Stomach (tissue), 4 donors: ENCODE results near the gene MAST3.

Experiments used
- EP300 ChIP-seq: sonication (generic); formaldehyde crosslinking; IDR thresholded peaks from one replicate; pipeline ENCODE4 v1.6.1; 2017; ENCODE audit warnings: antibody characterized with exemption
- POLR2A ChIP-seq, 4 donors: fragments of 450-650 bp; IDR thresholded peaks; one replicate each; pipeline ENCODE4 v1.6.1; 2016; ENCODE audit warnings: antibody characterized with exemption in 4 of 4, control low read depth in 2 of 4, mild to moderate bottlenecking in 1 of 4, moderate library complexity in 1 of 4
- POLR2AphosphoS5 ChIP-seq, 3 donors: sonication (generic); formaldehyde crosslinking; IDR thresholded peaks; one replicate each; pipeline ENCODE4 v1.6.1; 2016; ENCODE audit warnings: antibody characterized with exemption in 3 of 3
- TF ChIP-seq, protein P1 (sequence below), 7 experiments: fragments of 450-650 bp in 4 of 7; fragments of 200-600 bp in 3 of 7; sonication (generic) in 3 of 7; IDR thresholded peaks; one replicate each; pipeline ENCODE4 v1.5.1; 2016 to 2019; ENCODE audit warnings: antibody characterized with exemption in 7 of 7, control low read depth in 2 of 7, mild to moderate bottlenecking in 1 of 7

- TF ChIP-seq, protein P1, sequence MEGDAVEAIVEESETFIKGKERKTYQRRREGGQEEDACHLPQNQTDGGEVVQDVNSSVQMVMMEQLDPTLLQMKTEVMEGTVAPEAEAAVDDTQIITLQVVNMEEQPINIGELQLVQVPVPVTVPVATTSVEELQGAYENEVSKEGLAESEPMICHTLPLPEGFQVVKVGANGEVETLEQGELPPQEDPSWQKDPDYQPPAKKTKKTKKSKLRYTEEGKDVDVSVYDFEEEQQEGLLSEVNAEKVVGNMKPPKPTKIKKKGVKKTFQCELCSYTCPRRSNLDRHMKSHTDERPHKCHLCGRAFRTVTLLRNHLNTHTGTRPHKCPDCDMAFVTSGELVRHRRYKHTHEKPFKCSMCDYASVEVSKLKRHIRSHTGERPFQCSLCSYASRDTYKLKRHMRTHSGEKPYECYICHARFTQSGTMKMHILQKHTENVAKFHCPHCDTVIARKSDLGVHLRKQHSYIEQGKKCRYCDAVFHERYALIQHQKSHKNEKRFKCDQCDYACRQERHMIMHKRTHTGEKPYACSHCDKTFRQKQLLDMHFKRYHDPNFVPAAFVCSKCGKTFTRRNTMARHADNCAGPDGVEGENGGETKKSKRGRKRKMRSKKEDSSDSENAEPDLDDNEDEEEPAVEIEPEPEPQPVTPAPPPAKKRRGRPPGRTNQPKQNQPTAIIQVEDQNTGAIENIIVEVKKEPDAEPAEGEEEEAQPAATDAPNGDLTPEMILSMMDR (IDR thresholded peaks at IDR 0.05) = no peak
- TF ChIP-seq EP300 (no peak), POLR2AphosphoS5 (IDR thresholded peaks at IDR 0.05) (peak; percentile 46 to 90 (median 86)), POLR2A (IDR thresholded peaks at IDR 0.05) (peak in 1 of 4 donors; percentile 28)
Measured at GRCh38 chr19:18173572-18174288, 76.2 kb downstream of the MAST3 start, which contains the start of gene IFI30.
